GM19372 (cell line): Measurements from ENCODE around the gene ZNF275.
"Not testable (repeated sequence)": the region's sequence is repeated elsewhere in the genome, so short reads cannot be mapped to it uniquely, and the experiment has no call there.

Experiments
- ATAC-seq: cut with Tn5 transposase; IDR thresholded peaks from one replicate; pipeline ENCODE4 v1.9.1; 2021; ENCODE audit warnings: mild to moderate bottlenecking, low read depth, moderate library complexity; ENCODE audit not compliant: unreplicated experiment

Gene ZNF275

DNA sequence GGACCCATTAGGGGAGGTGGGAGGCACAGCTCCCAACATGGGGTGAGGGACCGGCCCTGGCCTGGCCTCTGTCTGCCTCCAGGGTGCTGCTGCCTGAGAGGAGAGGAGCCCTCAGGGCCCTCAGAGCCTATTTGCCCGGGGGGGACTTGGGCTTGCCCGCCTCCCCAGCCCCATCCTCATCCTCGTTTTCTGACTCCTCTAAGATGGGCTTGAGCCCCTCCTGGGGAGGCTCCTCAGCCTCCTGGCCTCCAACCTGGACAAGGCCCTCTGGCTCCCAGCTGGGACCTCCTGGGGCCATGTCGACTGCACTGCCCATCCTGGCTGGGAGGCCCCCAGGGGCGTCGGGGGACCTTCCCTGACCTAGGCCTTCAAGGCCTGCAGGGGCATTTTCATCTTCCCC lies 15.1 kb upstream of the ZNF275 start:
- ATAC-seq: no peak

DNA sequence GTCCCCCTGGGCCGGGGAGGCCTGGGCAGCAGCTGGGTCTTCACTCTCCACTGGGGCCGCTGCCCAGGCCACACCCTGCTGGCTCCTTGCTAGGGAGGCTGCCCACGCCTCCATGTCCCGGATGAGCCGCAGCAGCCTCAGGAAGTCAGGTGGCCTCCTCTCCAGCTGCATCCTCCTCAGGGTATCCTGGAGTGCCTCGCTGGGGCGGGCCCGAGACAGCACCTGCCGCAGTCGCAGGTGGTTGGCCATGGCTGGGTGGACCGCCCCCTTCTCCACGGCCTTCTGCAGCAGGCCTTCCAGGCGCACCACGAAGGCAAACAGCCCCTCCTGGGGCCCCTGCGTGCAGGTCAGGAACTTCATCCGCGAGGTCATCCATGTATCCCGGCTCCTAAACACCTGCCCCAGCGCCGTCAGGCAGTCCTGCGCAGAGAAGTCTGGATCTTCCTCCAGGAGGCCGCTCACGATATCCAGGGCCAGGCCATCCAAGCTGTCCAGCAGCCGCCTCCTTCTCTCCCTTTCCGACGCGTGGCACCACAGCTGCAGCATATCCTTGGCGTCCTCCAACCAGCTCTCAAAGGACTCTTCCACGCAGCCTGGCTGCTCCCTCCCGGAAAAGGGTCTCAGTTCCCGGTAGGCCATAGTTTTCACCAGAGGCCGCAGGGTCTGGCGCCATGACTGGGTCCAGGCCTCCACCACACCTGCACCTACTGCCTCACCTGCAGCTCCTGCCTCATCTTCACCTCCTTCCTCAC lies 14.5 kb upstream of the ZNF275 start:
- ATAC-seq: no peak

DNA sequence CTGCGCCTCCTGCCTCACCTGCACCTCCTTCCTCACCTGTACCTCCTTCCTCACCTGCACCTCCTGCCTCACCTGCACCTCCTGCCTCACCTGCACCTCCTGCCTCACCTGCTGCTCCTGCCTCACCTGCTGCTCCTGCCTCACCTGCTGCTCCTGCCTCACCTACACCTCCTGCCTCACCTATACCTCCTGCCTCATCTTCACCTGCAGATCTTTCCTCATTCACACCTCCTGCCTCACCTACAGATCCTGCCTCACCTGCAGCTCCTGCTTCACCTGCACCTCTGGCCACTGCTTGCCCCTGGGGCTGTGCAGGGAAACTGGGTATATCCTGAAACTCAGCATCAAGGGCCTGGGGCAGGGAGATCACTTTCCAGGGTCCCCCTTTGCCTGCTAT lies 13.9 kb upstream of the ZNF275 start:
- ATAC-seq: not testable (repeated sequence)

DNA sequence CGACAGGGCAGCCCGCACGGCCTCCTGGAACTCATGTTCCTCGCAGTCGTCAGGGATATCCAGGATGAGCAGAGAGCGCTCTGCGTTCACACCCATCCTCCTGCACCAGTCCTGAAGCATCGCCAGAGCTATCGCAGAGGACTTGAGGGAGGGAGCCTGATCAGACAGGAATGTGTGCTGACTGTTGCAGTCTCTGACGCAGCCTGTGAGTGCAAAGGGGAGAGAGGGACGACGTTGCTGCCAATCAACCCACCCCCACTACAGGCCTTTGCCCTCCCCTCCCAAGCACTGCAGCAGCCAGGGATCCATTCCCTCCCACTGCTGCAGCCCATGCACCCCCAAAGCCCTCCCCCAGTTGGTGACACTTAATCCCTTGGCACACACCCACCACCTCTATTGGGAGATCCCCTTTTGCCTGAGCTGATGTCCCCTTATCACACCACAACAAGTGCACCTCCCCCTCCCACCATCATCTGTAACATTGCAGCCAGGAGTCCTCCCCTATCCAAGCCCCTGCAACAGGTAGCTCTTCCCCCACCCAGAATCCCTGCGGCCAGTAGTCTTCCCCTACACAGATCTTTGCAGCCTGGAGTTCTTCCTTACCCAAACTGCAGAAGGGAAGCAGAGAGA lies 13.3 kb upstream of the ZNF275 start:
- ATAC-seq: no peak

DNA sequence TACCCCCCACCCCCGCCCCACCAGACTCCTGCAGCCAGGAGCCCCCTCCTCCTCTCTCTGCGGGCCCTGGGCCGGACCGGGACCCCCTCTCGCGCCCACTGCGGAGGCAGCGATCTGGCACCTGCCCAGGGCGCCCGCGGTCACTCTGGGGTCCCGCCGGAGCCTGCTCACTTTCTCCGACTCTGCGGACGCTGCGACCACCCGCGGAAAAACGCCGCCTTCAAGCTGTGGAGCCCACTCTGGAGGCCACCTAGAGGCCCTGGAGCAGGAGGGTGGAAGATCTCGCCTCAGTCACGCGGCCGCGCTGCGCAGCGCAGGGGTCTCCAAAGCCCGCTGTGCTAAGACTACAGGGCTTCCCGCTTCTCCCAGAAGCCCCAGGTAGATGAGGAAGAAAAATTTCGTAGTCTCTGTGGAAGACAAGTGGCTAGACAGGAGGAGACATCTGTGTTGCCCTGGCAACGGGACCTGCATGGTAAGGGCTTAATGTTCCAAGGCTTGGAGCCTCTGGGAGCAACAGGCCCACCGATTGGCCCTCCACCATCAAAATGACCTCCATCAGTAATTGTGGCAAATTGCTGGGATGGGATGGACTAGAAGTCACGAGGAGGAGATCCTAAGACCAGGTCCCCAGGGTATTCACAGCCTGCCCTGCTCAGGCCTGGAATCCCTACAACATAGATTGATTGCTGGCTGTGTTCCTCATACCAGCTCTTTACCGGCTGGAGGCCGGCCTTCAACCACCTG lies 12.4 kb upstream of the ZNF275 start, which contains the start of gene PNMA6F:
PNMA6F (minus strand) TSS at position 387 of the 744 bp plus-strand sequence. CDS start 1,093 bp downstream, outside the sequence.
- no peak for ATAC-seq

DNA sequence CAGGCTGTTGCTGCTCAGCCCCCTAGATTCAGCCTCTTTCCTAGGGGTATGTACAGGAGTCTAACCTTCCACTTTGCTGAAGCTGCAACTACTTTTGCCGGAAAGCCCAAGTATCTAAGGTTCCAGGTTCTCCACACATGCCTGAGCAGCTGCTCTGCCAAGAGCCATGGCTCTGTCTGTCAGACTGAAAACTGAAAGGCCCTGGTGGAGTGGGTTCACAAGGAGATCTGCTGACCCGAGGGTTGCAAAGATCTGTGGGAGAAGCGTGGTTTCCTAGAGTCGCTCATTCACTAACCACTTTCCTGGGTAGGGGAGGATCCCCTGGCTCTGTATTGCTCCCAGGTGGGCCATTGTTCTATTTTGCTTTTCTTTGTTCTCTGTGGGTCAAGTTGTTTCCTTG lies 6.4 kb upstream of the ZNF275 start:
- no peak for ATAC-seq

DNA sequence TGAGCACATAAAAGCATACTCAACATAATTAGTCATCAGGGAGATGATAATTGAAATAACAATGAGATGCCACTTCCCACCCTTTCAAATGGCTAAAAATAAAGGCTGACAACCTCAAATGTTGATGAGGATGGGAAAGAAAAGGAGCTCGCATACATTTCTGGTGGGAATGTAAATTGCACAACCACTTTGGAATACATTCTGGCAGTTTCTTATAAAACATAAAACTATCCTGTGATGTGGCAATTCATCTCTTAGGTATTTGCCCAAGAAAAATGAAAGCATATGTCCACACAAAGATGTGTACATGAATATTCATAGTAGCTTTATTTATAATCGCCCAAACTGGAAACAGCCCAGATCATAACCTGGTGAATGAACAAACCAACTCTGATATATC lies 687 bp upstream of the ZNF275 start:
- no peak for ATAC-seq

DNA sequence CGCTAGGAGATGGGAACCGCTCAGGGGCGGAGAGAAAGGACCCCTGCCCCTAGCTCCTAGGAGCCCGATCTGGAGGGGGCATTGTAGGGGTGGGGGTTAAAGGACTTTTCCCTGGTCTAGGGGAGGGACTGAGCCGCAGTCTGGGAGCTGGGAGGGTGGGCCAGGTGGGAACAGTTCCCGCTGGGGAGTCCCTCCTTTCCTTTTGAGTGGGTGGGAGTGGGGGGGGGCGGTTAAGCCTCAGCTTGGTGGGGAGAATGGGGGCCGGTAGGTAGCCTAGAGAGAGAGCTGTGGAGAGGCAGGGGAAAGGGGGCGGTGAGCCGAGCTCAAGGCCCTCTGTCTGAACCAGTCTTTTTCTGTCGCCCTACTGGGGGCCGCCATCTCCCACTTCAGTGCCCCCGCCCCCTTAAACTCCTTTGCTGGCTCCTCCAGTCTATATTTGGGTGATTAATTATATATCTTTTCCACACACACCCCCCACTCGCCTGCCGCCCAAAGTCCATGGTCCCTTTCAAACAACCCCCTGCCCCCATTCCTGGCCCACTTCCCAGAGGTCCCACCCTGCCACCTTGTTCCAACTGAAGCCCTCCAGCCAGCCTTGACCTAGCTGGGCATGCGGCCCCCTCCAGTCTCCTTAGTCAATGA lies 822 bp downstream of the ZNF275 start:
- no peak for ATAC-seq

DNA sequence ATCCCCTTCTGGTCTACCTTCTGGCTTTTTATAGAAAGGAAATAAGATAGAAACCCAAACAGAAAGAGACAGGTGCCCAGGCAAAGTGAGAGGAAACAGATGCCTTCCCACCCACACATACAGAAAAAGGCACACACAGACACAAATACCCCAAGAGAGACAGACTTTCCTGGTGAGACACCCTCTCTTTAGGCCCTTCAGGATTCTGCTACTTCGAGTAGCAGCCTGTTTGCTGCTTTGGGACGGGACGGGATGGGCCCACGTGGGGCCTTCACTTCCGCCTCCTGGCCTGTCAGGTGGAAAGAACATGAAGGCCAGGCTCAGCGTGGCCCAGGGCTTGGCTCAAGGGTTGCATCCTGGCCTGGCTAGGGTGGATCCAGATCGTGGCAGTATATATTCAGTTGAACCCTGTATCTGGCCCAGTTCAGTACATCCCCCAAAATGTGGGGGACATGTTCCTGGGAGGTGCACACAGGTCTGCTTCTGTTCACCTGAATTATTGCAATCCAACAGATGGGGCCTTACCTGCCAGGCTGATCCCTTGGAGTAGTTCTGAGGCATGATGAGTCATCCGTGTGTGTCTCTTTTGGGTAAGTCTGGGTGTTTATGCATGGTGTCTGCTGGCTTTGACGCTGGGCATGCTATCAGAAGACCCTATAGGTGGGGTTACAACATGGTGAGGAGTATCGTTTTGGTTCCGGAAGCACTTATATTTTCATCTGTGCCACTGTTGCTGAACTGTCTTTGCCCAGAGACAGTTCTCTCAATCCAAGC lies 2.4 kb downstream of the ZNF275 start:
- no peak for ATAC-seq

DNA sequence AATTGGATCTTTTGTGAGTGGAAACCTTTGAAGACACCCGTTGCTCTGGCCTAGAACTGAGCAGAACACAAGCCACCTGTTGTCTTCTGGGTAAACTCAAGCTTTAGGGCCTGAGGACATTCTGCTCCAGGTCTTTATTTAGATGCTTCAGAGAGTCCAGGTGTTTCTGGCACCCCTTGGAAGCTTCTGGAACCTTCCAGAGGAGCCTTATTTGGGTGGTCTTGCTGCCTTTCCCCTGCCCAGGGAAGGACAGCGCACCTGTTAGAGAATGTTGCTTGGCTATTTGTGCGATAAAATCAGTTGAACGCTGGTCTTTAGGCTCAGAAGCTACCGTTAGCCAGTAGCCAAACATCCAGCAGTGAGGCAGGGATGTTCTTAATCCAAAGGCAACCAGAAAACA lies 3.0 kb downstream of the ZNF275 start:
- no peak for ATAC-seq

DNA sequence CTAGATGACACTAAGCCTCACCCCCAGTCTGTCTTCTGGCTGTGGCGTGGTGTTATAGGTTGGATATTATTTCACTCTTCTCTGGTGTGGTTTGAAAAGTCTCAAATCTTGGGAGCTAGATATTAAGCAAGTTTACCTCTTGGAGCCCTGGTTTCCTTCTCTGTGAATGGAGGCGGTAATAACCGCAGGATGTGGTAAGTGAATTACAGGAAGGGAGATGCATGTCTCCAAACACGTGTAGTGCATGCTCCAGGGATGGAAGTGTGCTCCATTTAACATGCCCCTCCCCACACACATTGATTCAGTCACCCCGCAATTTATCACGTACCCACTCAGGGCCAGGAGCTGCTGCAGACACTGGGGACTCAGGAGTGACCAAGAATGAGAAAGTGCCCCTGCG lies 4.9 kb downstream of the ZNF275 start:
- no peak for ATAC-seq

DNA sequence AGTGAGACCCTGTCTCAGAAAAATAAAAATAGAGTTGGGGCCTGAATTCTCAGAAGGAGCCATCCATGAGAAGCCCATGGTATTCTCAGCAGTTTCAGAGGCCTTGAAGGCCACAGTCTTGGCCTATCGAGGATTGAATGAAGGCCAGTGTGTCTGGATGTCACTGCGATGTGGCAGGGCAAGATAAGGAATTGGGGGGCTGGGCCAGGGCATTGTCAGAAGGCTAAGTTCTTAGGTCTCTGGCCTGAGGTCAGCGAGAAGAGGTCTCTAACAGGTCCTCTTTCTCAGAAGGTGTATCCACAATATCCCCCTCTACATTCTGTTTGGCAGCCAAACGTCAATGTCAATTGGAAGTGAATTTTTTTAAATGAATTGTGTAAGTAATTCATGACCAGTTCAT lies 5.7 kb downstream of the ZNF275 start:
- no peak for ATAC-seq

DNA sequence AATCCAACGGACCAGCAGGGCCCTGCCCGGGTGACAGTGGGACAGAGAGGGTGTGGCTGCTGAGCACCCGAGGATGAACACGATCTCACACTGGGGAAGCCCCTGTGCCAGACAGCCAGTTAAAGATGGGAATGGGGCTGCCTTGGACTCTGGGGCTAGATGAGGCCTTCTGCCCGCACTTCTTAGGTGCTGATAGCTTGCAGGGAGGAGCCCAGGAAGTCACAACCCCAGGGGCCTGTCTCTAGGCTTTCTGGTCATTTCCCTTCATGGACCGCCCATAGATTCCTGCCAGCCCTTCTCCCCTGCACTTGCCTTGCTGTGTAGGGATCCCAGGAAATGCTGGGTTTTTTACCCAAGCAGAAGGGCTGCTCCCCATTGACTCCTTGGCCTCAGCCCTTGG lies 6.2 kb downstream of the ZNF275 start:
- no peak for ATAC-seq

DNA sequence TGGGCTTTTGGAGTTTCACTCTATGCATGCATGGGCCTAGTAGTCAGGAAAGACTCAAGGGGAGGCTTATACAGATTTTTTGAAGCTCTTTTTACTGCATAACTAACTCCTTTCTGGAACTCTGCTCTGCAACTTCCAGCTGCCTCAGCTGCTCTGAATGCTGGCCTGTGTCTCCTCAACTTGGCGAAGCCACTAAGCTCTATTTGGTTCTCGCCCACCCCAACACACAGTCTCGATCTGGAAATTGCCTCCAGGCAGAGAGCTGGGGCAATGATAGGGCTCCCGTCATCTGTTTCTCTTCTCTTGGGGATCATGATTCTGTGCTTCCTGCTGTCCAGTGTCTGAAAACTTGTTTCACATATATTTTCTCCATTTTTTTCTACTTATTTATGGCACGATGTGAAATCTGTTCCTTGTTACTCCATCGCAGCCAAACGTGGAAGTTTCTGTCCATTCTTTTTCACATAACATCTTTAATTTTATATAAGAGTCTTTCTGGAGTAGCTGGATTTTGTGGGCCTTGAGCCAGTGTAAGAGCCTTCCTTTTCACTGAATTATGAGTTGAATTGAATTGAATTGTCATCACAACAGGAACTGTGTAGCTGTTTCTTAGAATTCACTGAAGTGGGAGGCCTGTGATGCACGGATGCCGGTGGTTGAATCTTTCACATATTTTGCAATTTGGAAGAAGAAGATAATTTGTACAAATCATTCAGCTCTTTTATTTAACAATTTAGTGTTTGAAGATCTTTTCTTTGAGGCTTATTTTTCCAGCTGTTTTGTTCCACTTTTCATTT lies 9.0 kb downstream of the ZNF275 start:
- ATAC-seq: no peak

DNA sequence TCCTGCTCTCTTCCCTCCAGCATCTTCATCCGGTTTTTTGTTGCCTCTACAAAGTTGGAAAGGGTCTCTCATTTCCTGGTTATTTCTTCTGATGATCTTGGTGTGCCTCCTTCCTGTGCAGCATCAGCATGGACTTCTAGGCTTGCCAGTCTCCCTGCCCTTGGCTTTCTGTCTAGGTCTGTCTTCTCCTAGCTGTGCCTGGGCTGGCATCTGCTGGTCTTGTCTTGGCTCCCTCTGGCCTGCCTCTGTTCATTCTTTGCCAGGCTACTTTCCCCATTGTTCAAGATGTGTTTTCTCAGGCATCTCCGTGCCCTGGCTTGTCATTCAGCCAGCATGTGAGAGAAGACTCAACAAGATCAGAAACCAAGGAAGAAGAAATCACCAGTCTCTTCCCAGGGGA lies 9.7 kb downstream of the ZNF275 start:
- no peak for ATAC-seq

DNA sequence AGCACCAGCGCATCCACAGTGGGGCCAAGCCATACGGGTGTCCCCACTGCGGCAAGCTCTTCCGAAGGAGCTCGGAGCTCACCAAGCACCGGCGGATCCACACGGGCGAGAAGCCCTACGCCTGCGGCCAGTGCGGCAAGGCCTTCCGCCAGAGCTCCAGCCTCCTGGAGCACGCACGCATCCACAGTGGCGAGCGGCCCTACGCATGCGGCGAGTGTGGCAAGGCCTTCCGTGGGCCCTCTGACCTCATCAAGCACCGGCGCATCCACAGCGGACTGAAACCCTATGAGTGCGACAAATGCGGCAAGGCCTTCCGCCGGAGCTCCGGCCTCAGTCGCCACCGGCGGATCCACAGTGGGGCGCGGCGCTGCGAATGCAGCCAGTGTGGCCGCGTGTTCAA lies 13.6 kb downstream of the ZNF275 start:
- ATAC-seq: no peak

DNA sequence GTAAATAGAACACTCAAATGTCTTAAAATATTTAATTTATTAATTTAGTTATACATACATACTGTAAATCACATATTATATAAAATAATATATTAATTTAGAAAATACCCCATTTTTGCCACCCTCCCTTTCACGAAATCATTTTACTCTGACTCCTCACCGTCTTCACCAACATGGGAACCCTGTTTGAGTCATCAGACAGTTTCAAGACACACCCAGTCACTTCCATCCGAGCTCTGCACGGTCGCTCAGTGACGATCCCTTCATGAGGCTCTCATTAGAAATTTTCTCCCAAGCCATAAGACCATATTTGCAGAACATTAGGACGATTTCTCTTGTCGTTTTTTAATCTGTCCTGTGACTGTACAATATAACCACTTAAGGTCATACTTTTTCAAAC lies 14.5 kb downstream of the ZNF275 start:
- no peak for ATAC-seq

DNA sequence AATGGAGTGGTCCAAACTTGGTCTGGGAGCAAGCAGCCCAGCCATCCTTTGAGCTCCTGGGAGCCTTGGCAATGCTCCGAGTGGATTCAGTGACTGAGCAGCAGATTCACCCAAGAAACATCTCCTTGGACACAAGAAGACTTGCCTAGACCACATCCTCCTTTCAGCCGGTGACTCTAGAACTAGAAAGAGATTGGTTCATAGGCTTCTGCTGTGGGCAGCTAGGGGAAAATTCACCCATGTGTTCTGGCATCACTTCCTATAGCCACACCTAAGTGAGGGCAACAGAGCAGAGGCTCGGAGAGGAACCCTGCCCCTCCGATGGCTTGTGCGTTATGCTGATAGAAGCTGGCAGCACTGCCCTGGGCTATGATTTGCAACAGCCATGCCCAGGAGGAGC lies 16.0 kb downstream of the ZNF275 start:
- no peak for ATAC-seq

DNA sequence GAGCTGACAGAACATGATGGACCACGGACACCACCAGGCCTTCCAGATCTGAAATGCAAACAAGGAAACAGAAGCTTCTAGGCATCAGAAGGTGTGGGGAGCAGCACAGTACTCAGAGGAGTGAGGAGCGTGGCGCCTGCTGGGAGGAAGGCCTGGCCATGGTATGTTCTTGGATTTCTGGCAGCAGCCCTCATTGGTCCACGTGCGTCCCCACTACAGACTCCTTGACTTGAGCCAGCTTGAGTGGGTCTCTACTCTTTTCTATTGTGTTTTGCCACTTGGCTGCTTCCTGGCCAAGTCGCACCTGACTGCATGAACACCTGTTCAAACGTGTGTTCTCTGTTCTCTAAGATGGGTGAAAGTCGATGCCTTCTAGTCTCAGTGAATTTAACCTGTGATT lies 18.0 kb downstream of the ZNF275 start:
- ATAC-seq: no peak

DNA sequence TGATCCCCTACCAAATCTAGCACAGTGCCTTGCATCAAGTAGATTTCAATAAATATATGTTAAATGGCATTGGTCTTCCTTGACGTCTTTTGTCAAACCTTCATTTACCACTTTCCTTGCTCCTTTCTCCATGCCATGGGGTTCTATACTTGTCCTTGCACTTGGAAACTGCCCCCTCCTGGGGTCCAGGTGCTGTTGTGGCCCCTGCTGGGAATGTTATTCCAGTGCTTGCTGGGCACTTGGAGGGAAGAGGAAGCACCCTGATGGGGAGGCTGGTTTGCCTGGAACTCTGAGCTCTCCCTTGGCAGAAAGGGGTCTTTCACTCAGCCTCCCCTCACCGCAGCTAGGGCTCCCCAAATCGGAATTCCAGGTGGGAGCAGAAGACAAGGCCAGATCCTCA lies 18.9 kb downstream of the ZNF275 start:
- ATAC-seq: no peak
